Anterior cingulate cortex (tissue), 58 donors: ENCODE data around the gene PLXNB2.
"Not testable (repeated sequence)": the region's sequence is repeated elsewhere in the genome, so short reads cannot be mapped to it uniquely, and the experiment has no call there.

Source experiments
- DNase-seq, 58 donors: peaks; one replicate each; lab custom pipeline; 2025; lab: John Stamatoyannopoulos, UW

Gene PLXNB2

GRCh38 chr22:50306753-50307749 lies at the start of gene PLXNB2:
Gene PLXNB2 (minus strand): TSS chr22:50307646. CDS start chr22:50290584, 17,062 bp downstream.
- DNase-seq: peak in 52 of 58 donors; percentile 26 to 87 (median 70)

- no peak for DNase-seq
These were observed 49.8 kb upstream of the PLXNB2 start for GRCh38 chr22:50357222-50357621.

DNA sequence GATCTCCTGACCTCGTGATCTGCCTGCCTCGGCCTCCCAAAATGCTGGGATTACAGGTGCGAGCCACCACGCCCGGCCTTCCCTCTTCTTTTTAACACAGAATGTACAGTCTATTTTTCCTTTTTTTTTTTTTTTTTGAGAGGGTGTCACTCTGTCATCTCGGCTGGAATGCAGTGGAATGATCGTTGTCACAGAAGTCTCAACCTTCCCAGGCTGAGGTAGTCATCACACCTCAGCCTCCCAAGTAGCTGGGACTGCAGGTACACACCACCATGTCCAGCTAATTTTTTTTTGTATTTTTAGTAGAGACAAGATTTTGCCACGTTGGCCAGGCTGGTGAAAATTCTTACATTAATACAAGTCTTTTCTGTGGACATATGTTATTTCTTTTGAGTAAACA lies 48.7 kb upstream of the PLXNB2 start:
- no peak for DNase-seq

- no peak for DNase-seq
These were observed 40.6 kb upstream of the PLXNB2 start for GRCh38 chr22:50348058-50348457.

GRCh38 chr22:50347157-50347556 lies 39.7 kb upstream of the PLXNB2 start:
- no peak for DNase-seq

DNA sequence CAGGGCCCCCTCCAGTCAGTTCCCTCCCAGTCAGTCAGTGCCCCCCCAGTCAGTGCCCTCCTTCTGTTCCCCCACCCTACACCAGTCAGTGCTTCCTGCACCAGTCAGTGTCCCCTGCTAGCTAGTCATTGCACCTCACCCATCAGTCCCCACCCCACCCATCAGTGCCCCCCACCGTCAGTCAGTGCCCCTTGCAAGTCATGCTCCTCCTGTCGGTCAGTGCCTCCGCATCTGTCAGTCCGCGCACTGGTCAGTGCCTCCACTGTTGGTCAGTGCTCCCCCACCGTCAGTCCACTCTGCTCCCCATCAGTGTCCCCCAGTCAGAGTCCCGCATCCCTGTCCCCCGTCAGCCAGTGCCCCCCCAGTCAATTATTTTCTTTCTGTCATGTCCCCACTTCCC lies 39.0 kb upstream of the PLXNB2 start:
- no peak for DNase-seq

GRCh38 chr22:50343541-50343935 lies 36.1 kb upstream of the PLXNB2 start:
- no peak for DNase-seq

- peak in 55 of 58 donors; percentile 30 to 88 (median 66) for DNase-seq
These were observed 35.5 kb upstream of the PLXNB2 start, which contains the start of gene PPP6R2 for GRCh38 chr22:50342651-50343540. Gene PPP6R2 (plus strand): TSS chr22:50343327. CDS start chr22:50393909, 50,582 bp downstream.

DNA sequence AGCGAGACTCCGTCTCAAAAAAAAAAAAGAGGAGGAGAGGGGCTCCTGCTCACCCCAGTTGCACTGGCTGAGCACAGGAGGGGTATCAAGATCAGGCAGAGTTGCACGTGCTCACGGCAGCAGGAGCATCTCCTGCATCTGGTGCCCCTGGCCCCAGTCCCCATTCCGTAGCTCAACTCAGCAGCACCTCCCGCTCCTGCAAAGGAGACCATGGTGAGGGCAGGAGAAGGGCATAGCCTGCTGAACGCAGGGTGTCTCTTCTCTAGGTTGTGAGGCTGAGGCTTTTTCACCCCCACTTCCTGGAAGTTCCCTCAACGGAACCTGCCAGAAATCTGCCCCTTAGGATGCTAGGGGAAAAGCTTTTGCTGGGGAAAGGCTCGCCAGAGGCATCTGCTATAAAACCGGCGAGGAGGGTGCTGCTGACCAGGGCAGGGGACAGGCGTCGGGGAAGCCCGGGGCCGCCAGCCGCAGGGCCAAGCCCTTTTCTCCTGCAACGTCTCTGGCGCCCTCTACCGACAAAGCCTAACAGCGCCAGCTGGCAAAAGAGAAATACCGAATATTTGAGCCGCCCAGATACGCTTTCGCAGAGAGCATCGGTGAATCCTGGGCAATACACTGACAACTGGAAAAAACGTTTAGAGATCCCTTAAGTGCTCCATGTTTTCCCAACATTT lies 34.7 kb upstream of the PLXNB2 start:
- DNase-seq: peak in 54 of 58 donors; percentile 38 to 90 (median 71)

GRCh38 chr22:50339945-50340879 lies 32.8 kb upstream of the PLXNB2 start:
- no peak for DNase-seq

- no peak for DNase-seq
These were observed 31.5 kb upstream of the PLXNB2 start for GRCh38 chr22:50338860-50339462.

DNA sequence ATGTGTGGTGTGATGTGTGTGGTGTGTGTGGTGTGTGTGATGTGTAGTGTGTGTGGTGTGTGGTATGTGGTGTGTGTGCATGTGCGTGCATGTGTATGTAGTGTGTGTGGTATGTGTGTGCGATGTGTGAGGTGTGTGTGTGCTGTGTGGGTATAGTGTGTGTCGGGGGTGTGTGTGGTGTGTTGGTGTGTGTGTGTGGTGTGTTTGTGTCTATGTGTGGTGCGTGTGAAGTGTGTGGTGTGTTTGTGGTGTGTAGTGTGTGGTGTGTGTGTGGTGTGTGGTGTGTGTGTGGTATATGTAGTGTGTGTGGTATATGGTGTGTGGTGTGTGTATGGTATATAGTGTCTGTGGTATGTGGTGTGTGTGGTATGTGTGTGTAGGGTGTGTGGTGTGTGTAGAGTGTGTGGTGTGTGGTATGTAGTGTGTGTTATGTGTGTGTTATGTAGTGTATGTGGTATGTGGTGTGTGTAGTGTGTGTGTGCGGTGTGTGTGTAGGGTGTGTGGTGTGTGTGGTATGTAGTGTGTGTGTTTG lies 30.7 kb upstream of the PLXNB2 start:
- no peak for DNase-seq

DNA sequence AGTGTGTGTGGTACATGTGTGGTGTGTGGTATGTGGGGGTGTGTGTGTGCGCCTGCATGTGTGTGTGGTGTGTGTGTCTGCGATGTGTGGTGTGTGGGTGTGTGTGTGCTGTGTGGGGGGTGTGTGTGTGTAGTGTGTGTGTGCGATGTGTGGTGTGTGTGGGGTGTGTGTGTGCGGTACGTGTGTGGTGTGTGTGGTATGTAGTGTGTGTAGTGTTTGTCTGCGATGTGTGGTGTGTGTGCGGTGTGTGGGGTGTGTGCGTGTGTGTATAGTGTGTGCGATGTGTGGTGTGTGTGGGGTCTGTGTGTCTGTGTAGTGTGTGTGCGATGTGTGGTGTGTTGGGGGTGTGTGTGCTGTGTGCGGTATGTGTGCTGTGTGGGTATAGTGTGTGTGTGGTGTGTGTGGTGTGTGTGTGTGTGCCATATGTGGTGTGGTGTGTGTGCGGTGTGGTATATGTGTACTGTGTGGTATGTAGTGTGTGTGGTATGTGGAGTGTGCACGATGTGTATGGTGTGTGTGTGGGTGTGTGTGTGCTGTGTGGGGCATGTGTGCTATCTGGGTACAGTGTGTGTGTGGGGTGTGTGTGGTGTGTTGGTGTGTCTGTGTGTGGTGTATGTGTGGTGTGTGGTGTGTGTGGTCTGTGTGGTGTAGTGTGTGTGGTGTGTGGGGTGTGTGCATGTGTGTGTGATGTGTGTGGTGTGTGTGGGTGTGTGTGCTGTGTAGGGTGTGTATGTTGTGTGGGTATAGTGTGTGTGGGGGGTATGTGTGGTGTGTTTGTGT lies 30.0 kb upstream of the PLXNB2 start:
- DNase-seq: no peak

DNA sequence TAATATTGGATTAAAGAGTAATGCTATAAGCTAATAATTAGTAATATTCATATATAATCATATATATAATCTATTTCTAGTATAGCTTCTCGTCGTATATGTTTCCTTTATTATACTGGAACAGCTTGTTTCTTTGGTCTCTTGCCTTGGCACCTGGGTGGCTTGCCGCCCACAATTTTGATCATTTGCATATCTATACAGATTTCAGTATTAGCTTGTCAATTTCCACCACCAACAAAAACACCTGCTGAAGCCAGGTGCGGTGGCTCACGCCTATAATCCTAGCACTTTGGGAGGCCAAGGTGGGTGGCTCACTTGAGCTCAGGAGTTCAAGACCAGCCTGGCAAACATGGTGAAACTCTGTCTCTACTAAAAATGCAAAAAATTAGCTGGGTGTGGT lies 27.0 kb upstream of the PLXNB2 start:
- not testable (repeated sequence) for DNase-seq

- DNase-seq: no peak
These were observed 21.8 kb upstream of the PLXNB2 start for GRCh38 chr22:50329236-50329635.

DNA sequence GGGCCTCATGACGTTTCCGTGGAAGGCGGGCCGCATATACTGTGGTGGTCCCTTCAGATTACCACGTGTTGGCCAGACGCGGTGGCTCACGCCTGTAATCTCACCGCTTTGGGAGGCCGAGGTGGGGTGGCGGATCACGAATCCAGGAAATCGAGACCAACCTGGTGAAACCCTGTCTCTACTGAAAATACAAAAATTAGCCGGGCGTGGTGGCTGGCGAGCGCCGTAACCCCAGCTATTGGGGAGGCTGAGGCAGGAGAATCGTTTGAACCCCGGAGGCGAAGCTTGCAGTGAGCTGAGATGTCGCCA lies 20.2 kb upstream of the PLXNB2 start:
- no peak for DNase-seq

GRCh38 chr22:50326956-50327710 lies 19.7 kb upstream of the PLXNB2 start, which contains the start of gene DENND6B:
Gene DENND6B (minus strand): TSS chr22:50327012. CDS start chr22:50326988, 24 bp downstream.
- DNase-seq: peak in 51 of 58 donors; percentile 44 to 88 (median 74)
